ENCODE data around the gene ARHGAP22.

The ARHGAP22 gene

GRCh38 chr10:48606530-48607355, 1.9 kb upstream of the ARHGAP22 start:
- DNase-seq = no peak

GRCh38 chr10:48605786-48606529, 1.1 kb upstream of the ARHGAP22 start:
- DNase-seq = no peak

DNA sequence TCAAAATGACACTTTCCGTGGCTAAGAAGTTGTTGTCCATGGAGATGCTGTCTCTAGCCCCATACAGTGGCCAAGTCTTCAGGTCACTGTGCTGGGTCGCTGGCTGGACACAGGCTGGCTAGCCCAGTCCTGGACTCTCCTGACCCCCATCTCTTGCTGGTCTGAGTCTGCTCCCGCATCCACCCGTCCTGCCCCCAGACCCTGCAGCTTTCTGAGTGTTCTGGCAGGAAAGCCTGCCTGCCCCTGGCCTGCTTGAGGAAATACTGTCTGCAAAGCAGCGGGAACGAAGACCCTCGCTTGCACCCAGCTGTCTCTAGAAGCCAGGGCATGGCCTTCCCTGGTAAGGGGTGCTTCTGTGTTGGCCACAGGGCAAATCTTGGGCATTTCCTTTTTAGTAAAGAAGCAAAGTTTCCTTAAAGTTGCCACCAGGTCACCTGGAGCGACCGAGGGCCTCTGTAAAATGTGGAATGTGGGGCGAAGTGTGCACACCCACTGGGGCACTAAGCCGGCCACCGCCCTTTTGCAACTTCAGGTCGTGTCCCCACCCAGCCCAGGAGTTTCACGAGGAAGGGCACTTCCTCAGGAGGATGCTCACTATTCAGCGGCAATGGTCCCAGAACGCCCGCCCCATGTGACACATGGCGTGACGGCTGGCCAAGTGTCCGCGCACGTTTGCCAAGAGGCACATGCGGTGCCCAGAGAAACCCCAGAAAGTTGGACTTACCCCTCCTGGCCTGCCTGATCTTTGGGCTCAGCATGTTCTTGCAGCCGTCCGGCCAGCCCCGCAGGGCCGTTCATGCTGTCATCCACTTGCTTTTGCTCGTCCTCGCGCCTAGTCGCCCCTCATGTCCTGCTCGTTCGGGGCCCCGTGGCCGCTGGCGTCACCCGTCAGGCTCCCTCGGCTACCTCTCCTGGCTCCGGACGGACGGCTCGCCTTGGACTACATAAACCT, 558 bp downstream of the ARHGAP22 start:
- DNase-seq = no peak

GRCh38 chr10:48603421-48604038, 1.3 kb downstream of the ARHGAP22 start:
- DNase-seq = no peak

DNA sequence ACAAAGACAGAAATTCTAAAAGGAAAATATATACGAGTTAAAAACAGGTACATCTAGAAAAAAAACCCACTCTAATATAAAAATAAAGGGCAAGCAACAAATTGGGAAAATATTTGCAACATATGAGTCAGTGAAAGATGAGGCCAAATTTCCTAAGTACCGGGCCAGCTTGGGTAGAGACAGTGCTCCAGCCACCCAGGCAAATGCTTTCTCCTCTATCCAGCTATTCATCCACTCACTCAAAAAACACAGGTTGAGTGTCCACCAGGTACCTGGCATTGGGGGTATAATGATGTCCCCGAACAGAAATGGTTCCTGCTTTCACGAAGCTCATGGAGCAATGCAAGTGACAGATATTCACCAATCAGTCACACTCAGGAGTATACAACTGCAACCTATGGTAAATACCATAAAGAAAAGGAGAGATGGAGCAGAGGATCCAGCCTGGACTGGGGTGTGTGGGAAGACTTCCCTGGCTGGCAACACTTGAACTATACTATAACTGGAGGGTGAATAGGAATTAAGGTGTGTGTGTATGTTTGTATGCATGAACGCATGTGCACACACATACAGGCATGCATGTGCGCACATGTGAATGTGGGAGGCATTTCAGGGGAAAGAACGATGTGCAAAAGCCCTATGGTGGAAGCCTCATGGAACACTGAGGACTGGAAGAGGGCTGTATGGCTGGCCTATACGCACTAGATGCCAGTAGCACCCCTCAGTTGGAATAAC, 2.3 kb downstream of the ARHGAP22 start:
- DNase-seq = no peak

DNA sequence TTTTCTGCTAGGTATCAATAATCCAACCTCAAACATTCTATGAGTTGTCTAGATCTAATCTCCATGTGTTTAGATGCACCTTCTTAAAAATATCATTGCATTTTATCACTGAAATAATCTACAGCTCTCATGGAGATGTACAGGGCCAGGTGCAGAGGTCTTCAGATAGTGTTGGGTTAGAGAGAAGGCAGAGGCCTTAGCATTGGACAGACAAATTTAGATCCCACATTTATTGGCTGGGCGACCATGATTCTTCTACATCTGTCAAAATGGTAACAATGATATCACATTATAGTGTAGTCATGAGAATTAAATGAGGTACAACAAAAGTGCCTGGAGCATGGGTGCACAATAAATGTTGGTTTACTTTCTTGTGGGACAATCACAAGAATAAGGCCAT, 3.1 kb downstream of the ARHGAP22 start:
- DNase-seq = no peak

DNA sequence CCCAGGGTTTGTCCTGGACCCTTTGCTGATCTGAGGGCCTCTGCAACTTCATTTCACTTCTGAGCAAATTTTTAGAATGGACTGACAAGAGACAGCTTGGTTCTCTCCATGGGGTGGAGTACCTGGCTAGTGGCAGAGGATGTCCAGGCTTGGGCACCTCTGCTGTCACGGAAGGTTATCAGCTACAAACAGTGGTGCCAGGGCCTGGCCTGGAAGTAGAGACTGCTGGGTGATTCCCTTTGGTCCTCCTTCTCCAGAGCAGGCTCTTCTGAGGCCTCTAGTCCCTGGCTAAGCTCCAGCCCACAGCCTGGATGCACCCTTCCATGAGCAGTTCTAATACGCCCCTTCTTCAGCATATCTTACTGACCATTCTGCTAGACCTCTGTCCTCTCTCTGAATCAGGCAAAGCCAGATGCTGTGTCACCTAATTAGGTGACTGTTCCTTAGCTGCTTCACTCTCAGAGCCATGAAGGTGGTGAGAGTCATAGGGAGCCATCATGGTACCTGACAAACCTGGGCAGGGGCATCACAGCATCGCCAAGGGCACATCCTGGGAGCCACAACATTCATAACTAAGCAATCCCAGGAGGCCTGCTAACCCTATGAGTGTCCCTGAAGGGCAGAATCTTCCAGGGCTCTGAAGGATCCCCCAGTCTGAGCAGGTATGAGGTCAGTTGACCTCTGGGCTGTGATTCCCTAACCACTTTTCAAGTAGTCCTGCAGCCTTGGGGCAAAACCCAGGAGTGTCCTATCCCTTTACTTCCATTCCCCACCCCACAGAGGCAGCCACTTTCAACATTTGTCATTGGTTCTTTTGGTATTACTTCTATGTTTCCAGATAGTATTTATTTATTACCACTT, 4.0 kb downstream of the ARHGAP22 start:
- no peak for DNase-seq

GRCh38 chr10:48599830-48600134, 5.1 kb downstream of the ARHGAP22 start:
- no peak for DNase-seq

DNA sequence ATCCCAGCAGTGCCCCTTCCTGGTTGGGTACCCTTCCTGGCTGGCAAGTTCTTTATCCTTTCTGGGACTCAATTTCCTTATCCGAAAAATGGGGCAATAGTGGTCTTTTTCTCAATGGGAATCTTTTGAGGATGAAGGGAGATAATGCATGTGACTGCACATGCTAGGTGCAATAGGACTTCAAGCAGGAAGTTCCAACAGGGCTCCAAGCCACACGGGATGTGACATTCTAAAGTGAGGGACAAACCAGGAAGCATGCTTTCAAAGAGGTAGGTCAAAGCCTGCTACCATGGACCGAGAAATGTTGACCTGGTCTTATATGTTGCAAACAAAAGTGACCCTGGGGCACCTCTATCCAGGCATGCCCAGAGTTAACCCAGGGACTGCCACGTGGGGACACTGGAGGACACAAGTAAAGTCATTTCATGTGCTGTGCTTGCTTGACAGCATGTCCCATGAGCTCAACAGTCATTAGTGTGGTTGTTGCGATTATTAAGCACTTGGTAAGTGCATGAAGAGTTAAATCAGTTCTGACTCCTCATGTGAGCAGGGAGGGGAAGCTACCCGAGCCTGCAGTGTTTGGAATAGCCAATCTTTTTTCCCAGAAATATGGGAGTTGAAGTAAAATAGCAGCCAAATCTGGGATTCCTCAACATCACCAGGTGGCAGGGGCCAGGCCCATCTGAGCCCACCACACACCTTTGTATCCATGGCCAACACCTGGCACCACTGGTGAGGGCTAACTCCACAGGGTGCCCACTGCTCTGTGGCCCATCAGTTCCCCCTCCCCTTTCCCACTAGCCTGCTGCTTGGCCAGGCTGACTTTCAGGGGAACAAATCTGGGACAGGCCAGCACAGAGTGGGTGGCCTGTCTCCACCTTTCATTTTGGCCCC, 5.7 kb downstream of the ARHGAP22 start:
- DNase-seq = no peak

- DNase-seq = no peak
Observed at GRCh38 chr10:48598243-48598935, 6.5 kb downstream of the ARHGAP22 start.

DNA sequence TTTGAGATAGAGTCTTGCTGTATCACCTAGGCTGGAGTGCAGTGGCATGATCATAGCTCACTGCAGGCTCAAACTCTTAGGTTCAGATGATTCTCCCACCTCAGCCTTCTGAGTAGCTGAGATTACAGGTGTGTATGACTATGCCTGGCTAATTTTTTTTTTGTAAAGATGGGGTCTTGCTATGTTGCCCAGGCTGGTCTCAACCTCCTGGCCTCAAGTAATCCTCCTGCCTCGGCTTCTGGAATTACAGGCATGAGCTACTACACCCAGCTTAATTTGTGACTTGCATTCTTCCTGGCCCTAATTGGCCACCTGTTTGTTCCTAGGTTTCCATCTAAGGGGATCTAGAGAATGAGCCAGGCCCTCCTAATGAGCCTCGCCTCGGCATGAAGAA, 9.3 kb downstream of the ARHGAP22 start:
- no peak for DNase-seq

GRCh38 chr10:48594803-48595538, 9.9 kb downstream of the ARHGAP22 start:
- no peak for DNase-seq

DNA sequence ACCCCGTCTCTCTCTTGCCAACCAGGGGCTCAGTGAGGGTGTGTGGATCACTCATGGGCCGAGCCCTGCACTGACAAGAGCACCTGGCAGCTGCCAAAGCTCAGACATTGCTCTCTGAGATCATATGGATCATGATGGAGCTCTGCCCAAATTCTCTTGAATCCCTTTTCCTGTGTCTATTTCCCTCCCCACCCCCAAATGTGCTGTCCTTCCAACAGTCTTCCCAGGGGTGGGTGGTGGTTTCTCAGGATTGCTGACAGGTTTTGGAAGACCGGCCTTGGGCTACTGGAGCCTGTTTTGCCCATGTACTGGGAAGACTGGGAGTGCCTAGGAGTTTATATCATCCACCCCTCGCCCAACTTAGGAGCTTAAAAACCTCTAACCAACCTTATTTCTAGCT, 10.5 kb downstream of the ARHGAP22 start:
- DNase-seq = no peak

GRCh38 chr10:48592346-48592745, 12.5 kb downstream of the ARHGAP22 start:
- no peak for DNase-seq

DNA sequence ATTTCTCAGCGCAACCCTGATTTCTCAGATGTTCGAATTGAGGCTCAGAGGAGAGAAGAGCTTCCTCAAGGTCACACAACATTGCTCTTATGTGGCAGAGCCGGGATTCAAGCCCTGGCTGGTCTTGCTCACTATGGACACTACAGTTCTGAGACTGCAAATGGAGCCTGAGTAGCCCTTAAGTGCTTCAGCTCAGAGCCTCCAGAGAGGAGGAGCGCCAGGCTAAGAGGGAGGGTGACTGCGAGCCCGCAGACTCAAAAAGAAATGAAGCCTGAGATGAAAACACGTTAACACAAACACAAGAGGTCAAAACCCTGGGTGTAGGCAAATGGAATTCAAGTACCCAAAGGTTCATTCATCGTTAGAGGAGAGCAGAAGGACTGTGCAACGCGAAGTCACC, 13.9 kb downstream of the ARHGAP22 start:
- no peak for DNase-seq

GRCh38 chr10:48589266-48589665, 15.6 kb downstream of the ARHGAP22 start:
- no peak for DNase-seq

- DNase-seq = no peak
Observed at GRCh38 chr10:48587819-48588218, 17.1 kb downstream of the ARHGAP22 start.

DNA sequence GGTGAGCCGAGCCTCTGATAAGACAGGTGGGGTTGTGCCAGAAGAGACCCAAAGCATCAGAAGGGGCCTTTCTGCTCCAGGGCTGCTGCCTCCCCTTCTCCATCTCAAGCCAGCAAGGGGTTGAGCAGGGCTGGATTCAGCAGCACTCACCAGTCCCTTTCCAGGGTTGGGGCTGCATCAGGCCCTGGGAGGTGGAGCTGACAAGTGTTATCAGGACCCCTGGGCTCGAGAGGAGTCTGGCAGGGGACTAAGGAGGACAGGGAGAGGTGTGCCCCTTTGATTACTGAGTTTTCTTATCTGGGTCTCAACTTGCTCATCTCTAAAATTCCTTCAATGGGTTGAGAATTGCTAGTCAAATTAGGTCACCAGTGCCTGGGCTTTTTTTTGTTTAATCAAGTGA, 17.8 kb downstream of the ARHGAP22 start:
- no peak for DNase-seq

DNA sequence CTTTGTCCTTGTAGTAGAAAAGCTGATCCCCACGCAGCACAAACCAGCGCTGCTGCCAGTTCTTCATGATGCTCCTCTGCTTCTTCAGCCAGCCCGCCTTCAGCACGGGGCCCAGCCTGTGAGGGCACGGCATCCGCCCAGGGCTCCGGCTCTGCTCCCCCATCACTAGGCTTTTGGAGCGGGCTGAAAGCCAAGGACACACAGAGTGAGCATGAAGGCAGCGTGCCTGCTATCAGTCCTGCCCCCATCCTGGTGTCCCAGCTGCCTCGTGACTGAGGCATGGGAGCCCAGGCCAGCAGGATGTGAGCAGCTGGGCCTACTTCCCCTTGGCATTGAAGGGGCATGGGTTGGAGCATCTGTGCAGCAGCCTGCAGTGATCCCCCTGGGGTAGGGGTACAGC, 21.9 kb downstream of the ARHGAP22 start:
- no peak for DNase-seq
